ENCODE results near the gene PEX14. TPM values are rescaled to one million over a fixed set of nuclear protein-coding genes. Genes with fewer than 3 reads are reported as not detected.

The PEX14 gene
- total and polyA plus RNA-seq, 5 experiments from 2014 or later: 3.3 to 23.7 (median 5.5) TPM

Other genes with a start within 250 kb of the PEX14 start
- 10 to 100 TPM; 42.2 to 46.6 TPM for gene PGD, start 75.9 kb upstream of the PEX14 start, total RNA-seq
- 10 to 100 TPM; 41.4 to 52.8 (median 46.6) TPM for gene PGD, start 75.9 kb upstream of the PEX14 start, polyA plus RNA-seq
- 1 to 10 TPM; 6.4 to 9.5 TPM for gene CENPS, start 44.5 kb upstream of the PEX14 start, total RNA-seq
- gene CENPS, start 44.5 kb upstream of the PEX14 start, polyA plus RNA-seq: 10 to 100 TPM in 1 of 3 donors, 1 to 10 TPM in 2; 8.6 to 11.2 (median 9.4) TPM
- under 1 TPM in 1 of 2 experiments, not detected in 1; 0.44 TPM for gene CORT, start 24.9 kb upstream of the PEX14 start, total RNA-seq
- under 1 TPM in 1 of 3 donors, not detected in 2; 0.22 TPM for gene CORT, start 24.9 kb upstream of the PEX14 start, polyA plus RNA-seq
- 10 to 100 TPM; 30.2 to 33.0 TPM for gene DFFA, start 2.4 kb upstream of the PEX14 start, total RNA-seq
- 10 to 100 TPM; 18.4 to 42.6 (median 20.9) TPM for gene DFFA, start 2.4 kb upstream of the PEX14 start, polyA plus RNA-seq